Suprapubic skin (tissue), 3 donors: Measurements from ENCODE around the gene CRYZL1.

Experiments used
- CTCF ChIP-seq, 2 donors: fragments of 200-600 bp in 1 of 2; fragments of 450-650 bp in 1 of 2; sonication (generic) in 1 of 2; IDR thresholded peaks; one replicate each; pipeline ENCODE4 v1.5.1; 2016 to 2019; ENCODE audit warnings: antibody characterized with exemption in 2 of 2, mild to moderate bottlenecking in 1 of 2, moderate library complexity in 1 of 2
- POLR2AphosphoS5 ChIP-seq, 3 donors: sonication (generic); formaldehyde crosslinking; IDR thresholded peaks; one replicate each; pipeline ENCODE4 v1.6.1; 2017; ENCODE audit warnings: antibody characterized with exemption in 3 of 3

GRCh38 chr21:33659568-33659949 is 18.0 kb upstream of the CRYZL1 start:
- no peak for TF ChIP-seq CTCF (IDR thresholded peaks at IDR 0.05)
- no peak for TF ChIP-seq POLR2AphosphoS5 (IDR thresholded peaks at IDR 0.05)
